ENCODE results near the gene FAM171A1. TPM values are rescaled to one million over a fixed set of nuclear protein-coding genes. Genes with fewer than 3 reads are reported as not detected.

FAM171A1 gene
- total RNA-seq, 2 donors from 2014 or later: 22.1 to 29.1 TPM

DNA sequence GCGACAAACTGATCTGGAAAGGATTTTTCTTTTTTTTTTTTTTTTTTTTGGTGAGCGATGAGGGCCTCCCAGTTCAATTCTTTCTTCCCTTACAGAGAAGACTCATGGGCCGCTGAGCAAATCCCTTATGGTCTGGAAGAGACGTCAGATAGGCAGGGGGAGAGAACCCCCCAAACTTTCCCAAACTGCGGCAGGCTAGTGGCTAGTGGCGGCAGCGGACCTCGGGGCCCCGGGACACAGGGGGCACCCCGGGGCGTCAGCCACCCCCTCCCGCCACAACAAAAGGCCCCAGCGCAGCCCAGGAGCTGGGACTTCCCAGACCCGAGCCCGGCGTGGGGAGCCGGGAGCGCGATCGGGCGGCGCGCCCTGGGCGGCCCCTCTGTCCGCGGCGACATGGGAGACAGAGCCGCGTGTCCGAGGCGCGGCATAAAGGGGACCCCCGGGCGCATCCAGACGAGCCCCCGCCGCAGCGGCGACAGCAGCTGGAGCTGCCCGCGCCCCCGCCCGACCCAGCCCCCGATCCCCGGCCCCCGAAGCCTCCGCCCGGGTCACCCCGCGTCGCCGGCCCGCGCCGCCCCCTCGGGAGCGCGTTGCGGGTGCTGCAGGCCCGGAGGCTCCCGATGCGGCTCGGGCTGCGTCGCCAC, 755 bp downstream of the FAM171A1 start:
- peak in 2 of 3 donors; percentile 24 to 32 for TF ChIP-seq POLR2A (IDR thresholded peaks at IDR 0.05)
- TF ChIP-seq, protein P1, sequence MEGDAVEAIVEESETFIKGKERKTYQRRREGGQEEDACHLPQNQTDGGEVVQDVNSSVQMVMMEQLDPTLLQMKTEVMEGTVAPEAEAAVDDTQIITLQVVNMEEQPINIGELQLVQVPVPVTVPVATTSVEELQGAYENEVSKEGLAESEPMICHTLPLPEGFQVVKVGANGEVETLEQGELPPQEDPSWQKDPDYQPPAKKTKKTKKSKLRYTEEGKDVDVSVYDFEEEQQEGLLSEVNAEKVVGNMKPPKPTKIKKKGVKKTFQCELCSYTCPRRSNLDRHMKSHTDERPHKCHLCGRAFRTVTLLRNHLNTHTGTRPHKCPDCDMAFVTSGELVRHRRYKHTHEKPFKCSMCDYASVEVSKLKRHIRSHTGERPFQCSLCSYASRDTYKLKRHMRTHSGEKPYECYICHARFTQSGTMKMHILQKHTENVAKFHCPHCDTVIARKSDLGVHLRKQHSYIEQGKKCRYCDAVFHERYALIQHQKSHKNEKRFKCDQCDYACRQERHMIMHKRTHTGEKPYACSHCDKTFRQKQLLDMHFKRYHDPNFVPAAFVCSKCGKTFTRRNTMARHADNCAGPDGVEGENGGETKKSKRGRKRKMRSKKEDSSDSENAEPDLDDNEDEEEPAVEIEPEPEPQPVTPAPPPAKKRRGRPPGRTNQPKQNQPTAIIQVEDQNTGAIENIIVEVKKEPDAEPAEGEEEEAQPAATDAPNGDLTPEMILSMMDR (IDR thresholded peaks at IDR 0.05): no peak
- Histone ChIP-seq H3K4me1 (peaks cover 20% of the 10 kb centered on the region), H3K27ac (peak overlapping the region; percentile 47 to 79 (median 74)), H3K36me3 (replicated peaks in 1 of 2; ENCODE audit: insufficient read depth in 1 of 2, low read depth in 2 of 2) (no peaks in the 10 kb centered on the region), H3K27me3 (no peaks in the 10 kb centered on the region), H3K9me3 (no peaks in the 10 kb centered on the region), H3K4me3 (peak overlapping the region; percentile 40 to 53)
- 2 to 3% methylated on average over 12 to 33 of the region's 65 CpGs for WGBS, 2 donors
- DNase-seq (peak in 3 of 4 donors; percentile 22 to 32 (median 30)), ATAC-seq (peak; percentile 47)
- intact Hi-C loops (cut with DNase I): loop anchor here (5.0 to 10.0 kb wide), 2 partner anchors 106 to 158 kb away; no protein-coding TSS in a partner anchor

GRCh38 chr10:15369256-15370211, 1.6 kb downstream of the FAM171A1 start:
- no peak for TF ChIP-seq POLR2A (IDR thresholded peaks at IDR 0.05)
- TF ChIP-seq, protein P1 (IDR thresholded peaks at IDR 0.05): no peak
- intact Hi-C loops (cut with DNase I): loop anchor here (5.0 to 10.0 kb wide), 2 partner anchors 105 to 157 kb away; no protein-coding TSS in a partner anchor
- WGBS, 2 donors: 29 to 39% methylated on average over 16 to 29 of the region's 29 CpGs
- Histone ChIP-seq H3K4me3 (peak overlapping the region; percentile 40 to 53), H3K27me3 (no peaks in the 10 kb centered on the region), H3K36me3 (replicated peaks in 1 of 2; ENCODE audit: insufficient read depth in 1 of 2, low read depth in 2 of 2) (no peaks in the 10 kb centered on the region), H3K9me3 (no peaks in the 10 kb centered on the region), H3K4me1 (peaks cover 20% of the 10 kb centered on the region), H3K27ac (peak overlapping the region in 3 of 4 donors; percentile 73 to 79 (median 75))
- ATAC-seq (no peak), DNase-seq (peak in 3 of 4 donors; percentile 22 to 26 (median 23))

DNA sequence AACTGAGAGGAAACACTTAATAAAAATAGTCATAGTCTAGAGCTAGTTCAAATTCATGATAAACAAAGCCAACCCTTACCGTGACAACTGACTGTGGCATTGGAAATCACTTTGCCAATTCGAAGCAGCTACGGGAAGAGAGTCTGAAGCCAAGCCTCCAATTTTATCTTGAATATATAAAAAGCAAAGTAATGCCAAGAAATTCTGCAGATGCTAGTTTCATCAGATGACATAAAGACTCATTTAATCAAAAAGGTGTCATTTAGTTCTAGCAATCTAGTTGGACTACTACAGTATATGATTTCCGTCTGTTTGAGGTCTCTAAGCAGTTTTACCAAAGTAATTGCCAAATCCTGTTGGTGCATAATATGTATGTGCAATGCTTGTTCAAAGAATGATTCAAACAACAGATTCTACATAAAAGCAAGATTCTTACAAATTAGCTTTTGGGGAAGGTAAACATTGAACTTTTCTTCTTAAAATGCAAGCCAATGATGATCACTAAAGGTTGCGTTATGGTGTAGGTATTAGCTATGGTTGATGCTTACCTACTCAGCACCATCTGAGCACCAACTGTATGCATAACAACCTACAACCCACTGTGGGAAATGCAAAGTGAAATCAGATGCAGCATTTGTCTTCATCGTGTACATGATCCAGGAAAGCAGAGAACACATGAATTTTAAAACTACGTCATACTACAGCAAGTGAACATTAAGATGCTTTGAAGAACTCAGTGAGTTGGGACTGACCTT, 2.8 kb downstream of the FAM171A1 start:
- H3K36me3 ChIP-seq (replicated peaks in 1 of 2; ENCODE audit: insufficient read depth in 1 of 2, low read depth in 2 of 2): no peaks in the 10 kb centered on the region
- no peak overlapping the region for H3K4me3 ChIP-seq
- intact Hi-C loops (cut with DNase I): no loop called here
- DNase-seq (no peak), ATAC-seq (no peak)
- peaks cover 20% of the 10 kb centered on the region for H3K4me1 ChIP-seq
- no peaks in the 10 kb centered on the region for H3K27me3 ChIP-seq
- no peaks in the 10 kb centered on the region for H3K9me3 ChIP-seq
- TF ChIP-seq POLR2A (IDR thresholded peaks at IDR 0.05): no peak
- TF ChIP-seq, protein P1 (IDR thresholded peaks at IDR 0.05): no peak
- H3K27ac ChIP-seq: no peak overlapping the region
- 53 to 54% methylated on average over 7 of the region's 7 CpGs for WGBS, 2 donors

- Histone ChIP-seq H3K27ac (no peak overlapping the region), H3K36me3 (replicated peaks in 1 of 2; ENCODE audit: insufficient read depth in 1 of 2, low read depth in 2 of 2) (no peaks in the 10 kb centered on the region), H3K4me1 (peaks cover 20% of the 10 kb centered on the region), H3K4me3 (no peak overlapping the region), H3K27me3 (no peaks in the 10 kb centered on the region), H3K9me3 (no peaks in the 10 kb centered on the region)
- DNase-seq (no peak), ATAC-seq (no peak)
- WGBS, 2 donors: 73 to 86% methylated on average over 8 of the region's 8 CpGs
- TF ChIP-seq POLR2A (IDR thresholded peaks at IDR 0.05): no peak
- TF ChIP-seq, protein P1 (IDR thresholded peaks at IDR 0.05): no peak
- intact Hi-C loops (cut with DNase I): no loop called here
Measured at GRCh38 chr10:15367296-15368085, 3.6 kb downstream of the FAM171A1 start.

Data from body of pancreas (tissue), 4 donors.